HepG2 (cell line): ENCODE results near the gene ZNF512B. TPM values are rescaled to one million over a fixed set of nuclear protein-coding genes. Genes with fewer than 3 reads are reported as not detected.

Experiments used
- ATAC-seq: fragments of 200-7000 bp; cut with Tn5 transposase; 3 replicates; pipeline ENCODE4 v1.9.1; 2020; ENCODE audit warnings: mild to moderate bottlenecking, moderate library complexity
- BruUV-seq: library from RNA; stranded (reverse); fragments of 400-500 nt; replicated peaks from 2 replicates; lab custom pipeline; 2021; lab: Mats Ljungman, UMichigan
- CTCF ChIA-PET: fragments of 300-600 bp; formaldehyde crosslinking; extraction: SDS; loops from one replicate; lab custom pipeline; 2021; ENCODE audit warnings: low total read pairs, inconsistent platforms, low intra/inter-chr PET ratio; lab: Yijun Ruan, JAX
- POLR2A ChIA-PET: fragments of 350-600 bp; sonication (Branson Sonifier 250); formaldehyde crosslinking; loops from one replicate; lab custom pipeline; 2020; ENCODE audit warnings: antibody characterized with exemption, inconsistent platforms; lab: Yijun Ruan, JAX
- DNase-seq: peaks from one replicate; pipeline ENCODE4 v3.0.0-alpha.2; 2015; ENCODE audit warnings: low spot score
- FAIRE-seq: peaks from 3 replicates; lab custom pipeline; 2011; peaks lifted over from hg19 to GRCh38; lab: Jason Lieb, UNC
- H2AFZ ChIP-seq: one replicate; pipeline ENCODE4 v1.6.1; 2011; ENCODE audit warnings: low read length, inconsistent platforms
- H3K27ac ChIP-seq: fragments of 300-600 bp; 3 replicates; pipeline ENCODE4 v1.8.0; 2011; ENCODE audit warnings: mixed run types, mild to moderate bottlenecking, mixed read lengths, low read length, inconsistent platforms; ENCODE audit not compliant: insufficient read depth; ENCODE audit errors: extremely low read length
- H3K27me3 ChIP-seq, 2 experiments: fragments of 200-600 bp in 1 of 2; 2 replicates in 1 of 2; 3 replicates in 1 of 2; pipeline versions ENCODE4 v1.6.0 to v1.8.0; 2011; ENCODE audit warnings: low read length in 2 of 2, mild to moderate bottlenecking in 2 of 2, moderate library complexity in 2 of 2, inconsistent platforms in 1 of 2; ENCODE audit not compliant: insufficient read depth in 2 of 2, control insufficient read depth in 1 of 2
- H3K36me3 ChIP-seq, 2 experiments: fragments of 200-600 bp in 1 of 2; replicated peaks in 1 of 2; 2 replicates in 1 of 2; 3 replicates in 1 of 2; pipeline versions ENCODE4 v1.5.1 to v1.8.0; 2011; ENCODE audit warnings: low read length in 2 of 2, inconsistent platforms in 1 of 2; ENCODE audit not compliant: insufficient read depth in 2 of 2, control insufficient read depth in 1 of 2
- H3K4me1 ChIP-seq: 2 replicates; pipeline ENCODE4 v1.5.1; 2012; ENCODE audit warnings: low read length, inconsistent platforms; ENCODE audit not compliant: insufficient read depth
- H3K4me2 ChIP-seq: 2 replicates; pipeline ENCODE4 v1.6.0; 2011; ENCODE audit warnings: low read depth, low read length, inconsistent platforms
- H3K4me3 ChIP-seq, 3 experiments: fragments of 200-600 bp in 1 of 3; sonication (generic), shearing (Covaris generic) in 1 of 3; replicated peaks in 1 of 3; 2 replicates each; pipeline ENCODE4 v1.5.1; 2011 to 2016; ENCODE audit warnings: low read length in 3 of 3, inconsistent platforms in 2 of 3, low read depth in 2 of 3, mild to moderate bottlenecking in 2 of 3, control low read depth in 1 of 3, mixed read lengths in 1 of 3; ENCODE audit not compliant: insufficient read depth in 1 of 3
- H3K79me2 ChIP-seq: one replicate; pipeline ENCODE4 v1.6.1; 2011; ENCODE audit warnings: low read length, inconsistent platforms; ENCODE audit not compliant: insufficient read depth
- H3K9ac ChIP-seq: 2 replicates; pipeline ENCODE4 v1.6.0; 2011; ENCODE audit warnings: mild to moderate bottlenecking, low read depth, low read length, inconsistent platforms; ENCODE audit not compliant: insufficient read depth
- H3K9me3 ChIP-seq: 2 replicates; pipeline ENCODE4 v1.5.1; 2012; ENCODE audit warnings: mild to moderate bottlenecking, low read length
- H4K20me1 ChIP-seq: 2 replicates; pipeline ENCODE4 v1.6.0; 2011; ENCODE audit warnings: inconsistent platforms, mild to moderate bottlenecking, low read length, moderate library complexity; ENCODE audit not compliant: insufficient read depth
- EED ChIP-seq: sonication (generic); formaldehyde crosslinking; IDR thresholded peaks from 2 replicates; pipeline ENCODE4 v1.5.0; 2020; ENCODE audit warnings: mild to moderate bottlenecking, missing genetic modification reagents
- EZH2 ChIP-seq: conservative IDR thresholded peaks from 2 replicates; pipeline ENCODE4 v1.6.1; 2012; ENCODE audit warnings: mild to moderate bottlenecking, low read depth, low read length, moderate library complexity
- KLF9 ChIP-seq: IDR thresholded peaks from 2 replicates; pipeline ENCODE4 v1.6.1; 2016; ENCODE audit warnings: low read depth
- MAF1 ChIP-seq: sonication (generic); formaldehyde crosslinking; IDR thresholded peaks from 2 replicates; pipeline ENCODE4 v1.5.0; 2020; ENCODE audit warnings: missing genetic modification reagents, borderline replicate concordance
- MED13 ChIP-seq: sonication (generic); formaldehyde crosslinking; IDR thresholded peaks from 2 replicates; pipeline ENCODE4 v1.5.0; 2020; ENCODE audit warnings: missing genetic modification reagents
- MTF2 ChIP-seq: sonication (generic); formaldehyde crosslinking; IDR thresholded peaks from 2 replicates; pipeline ENCODE4 v1.5.0; 2020; ENCODE audit warnings: missing genetic modification reagents, borderline replicate concordance
- MXI1 ChIP-seq: IDR thresholded peaks from 3 replicates; pipeline ENCODE4 v1.6.1; 2012; ENCODE audit warnings: low read depth, low read length, inconsistent platforms, borderline replicate concordance
- PRDM4 ChIP-seq: sonication (generic); formaldehyde crosslinking; IDR thresholded peaks from 2 replicates; pipeline ENCODE4 v1.9.0; 2021; ENCODE audit warnings: missing genetic modification reagents, borderline replicate concordance
- RELA ChIP-seq: sonication (generic); formaldehyde crosslinking; IDR thresholded peaks from 2 replicates; pipeline ENCODE4 v1.4.0; 2020; ENCODE audit warnings: missing genetic modification reagents
- SATB2 ChIP-seq: sonication (generic); formaldehyde crosslinking; IDR thresholded peaks from 2 replicates; pipeline ENCODE4 v1.5.0; 2020; ENCODE audit warnings: missing genetic modification reagents
- XBP1 ChIP-seq: sonication (generic); formaldehyde crosslinking; IDR thresholded peaks from 2 replicates; pipeline ENCODE4 v1.5.0; 2020; ENCODE audit warnings: missing genetic modification reagents
- ZFAT ChIP-seq: sonication (generic); formaldehyde crosslinking; conservative IDR thresholded peaks from 2 replicates; pipeline ENCODE4 v1.8.1; 2023; ENCODE audit warnings: missing genetic modification reagents, inconsistent platforms
- ZFY ChIP-seq: sonication (generic); formaldehyde crosslinking; IDR thresholded peaks from 2 replicates; pipeline ENCODE4 v1.4.0; 2020; ENCODE audit warnings: missing genetic modification reagents
- ZMAT3 ChIP-seq: sonication (generic); formaldehyde crosslinking; conservative IDR thresholded peaks from 2 replicates; pipeline ENCODE4 v1.7.0; 2021; ENCODE audit warnings: missing genetic modification reagents
- ZNF235 ChIP-seq: sonication (generic); formaldehyde crosslinking; IDR thresholded peaks from 2 replicates; pipeline ENCODE4 v1.8.1; 2023; ENCODE audit warnings: mild to moderate bottlenecking, missing genetic modification reagents, borderline replicate concordance
- ZNF367 ChIP-seq: sonication (generic); formaldehyde crosslinking; IDR thresholded peaks from 2 replicates; pipeline ENCODE4 v1.4.0; 2020; ENCODE audit warnings: missing genetic modification reagents, borderline replicate concordance
- ZNF576 ChIP-seq: sonication (generic); formaldehyde crosslinking; IDR thresholded peaks from 2 replicates; pipeline ENCODE4 v1.4.0; 2020; ENCODE audit warnings: mild to moderate bottlenecking, missing genetic modification reagents
- ZNF670 ChIP-seq: sonication (generic); formaldehyde crosslinking; IDR thresholded peaks from 2 replicates; pipeline ENCODE4 v1.8.0; 2022; ENCODE audit warnings: mild to moderate bottlenecking, missing genetic modification reagents, borderline replicate concordance
- ZNF792 ChIP-seq: IDR thresholded peaks from 2 replicates; pipeline ENCODE4 v1.6.1; 2016
- ZSCAN12 ChIP-seq: sonication (generic); formaldehyde crosslinking; IDR thresholded peaks from 2 replicates; pipeline ENCODE4 v1.9.0; 2021; ENCODE audit warnings: mild to moderate bottlenecking, missing genetic modification reagents
- WGBS: methylation state at CpG from one replicate; pipeline ENCODE4 v1.1.6; 2017; ENCODE audit warnings: low lambda C conversion rate; 5-methylcytosine and 5-hydroxymethylcytosine counted together
- in situ Hi-C: cut with HindIII; loops from 2 replicates; pipeline ENCODE4 v1.10.0; 2017; ENCODE audit warnings: low pct_unique_long_range_greater_than_20kb; ENCODE audit not compliant: extremely low pct_ligation_motif_present
- intact Hi-C: fragments of 100-400 bp; cut with micrococcal nuclease; formaldehyde crosslinking; loops from one replicate; pipeline ENCODE4 v1.10.0; 2022; ENCODE audit not compliant: unreplicated experiment
- polyA plus RNA-seq, 8 experiments: library from polyadenylated mRNA; depleted of rRNA in 3 of 8; stranded (reverse) in 7 of 8; unstranded in 1 of 8; fragments of >200 nt; fragmentation: Illumina TruSeq in 4 of 8; extraction: Trizol in 4 of 8; gene quantifications; 2 replicates each; pipeline versions ENCODE4 v1.2.1 to v1.2.3, GENCODE V29; 2011 to 2016; ENCODE audit warnings: low read depth in 4 of 8, missing spikeins in 1 of 8, mixed read lengths in 1 of 8; ENCODE audit not compliant: insufficient read depth in 1 of 8
- total RNA-seq, 5 experiments: library from RNA; depleted of rRNA; stranded (reverse); fragments of >200 nt; fragmentation: Illumina TruSeq; extraction: Trizol; gene quantifications; 2 replicates each; pipeline ENCODE4 v1.2.3, GENCODE V29; 2016; ENCODE audit warnings: low read depth in 1 of 5

The ZNF512B gene
- total and polyA plus RNA-seq, 2 of the 13 experiments (the other 11 are each of a cell fraction or from before 2014, with no cell fraction given) = 11.5 to 30.6 TPM

GRCh38 chr20:63979557-63980316, 10.0 kb upstream of the ZNF512B start, which contains the start of gene SAMD10 (continued):
- peak; percentile 85; the same call in 1 of the 2 replicates for TF ChIP-seq ZNF235
- TF ChIP-seq EED (CRISPR knock-in tag) = peak; percentile 74
- 0 out of 2 replicates have a peak, but pooled peaks have one; percentile 22 for TF ChIP-seq SATB2 (CRISPR knock-in tag)
- peak; percentile 74; the same call in 1 of the 2 replicates for TF ChIP-seq RELA
- peak; percentile 68; the same call in 1 of the 2 replicates for TF ChIP-seq MTF2 (CRISPR knock-in tag)
- peak; percentile 56; the same call in 1 of the 2 replicates for TF ChIP-seq ZNF792 (CRISPR knock-in tag)
- no peak for TF ChIP-seq EZH2
- no peak for TF ChIP-seq ZNF670 (CRISPR knock-in tag)

- Histone ChIP-seq H3K36me3 (peaks cover 5 to 17% of the 10 kb centered on the region in 2 experiments; a peak in 4 of 5 replicates), H2AFZ (no peak overlapping the region), H3K79me2 (peaks cover 22% of the 10 kb centered on the region), H3K9me3 (no peaks in the 10 kb centered on the region), H3K9ac (peak overlapping the region; percentile 71), H3K4me2 (peak overlapping the region; percentile 99), H3K27me3 (no peaks in the 10 kb centered on the region; a peak in 1 of 5 replicates), H3K4me1 (peaks cover 42% of the 10 kb centered on the region), H3K4me3 (peak overlapping the region; percentile 82 to 99 (median 95)), H4K20me1 (peaks cover 3% of the 10 kb centered on the region; the same call in 1 of the 2 replicates), H3K27ac (peak overlapping the region; percentile 62)
- no peak for FAIRE-seq
- WGBS = 2% methylated on average over 33 of the region's 47 CpGs
- POLR2A ChIA-PET = interaction anchor here (0.8 to 4.7 kb wide), 19 partner anchors 11 to 441 kb away, joined by 3 to 75 read pairs (median 15); partner anchors contain the start of genes ARFRP1, C20orf204, GMEB2 and LIME1
- CTCF ChIA-PET = interaction anchor here (3.2 kb wide), 1 partner anchor 78 kb away, joined by 33 read pairs; no protein-coding TSS in a partner anchor
- in situ Hi-C loops = loop anchor here (5.0 kb wide), 1 partner anchor 78 kb away; no protein-coding TSS in a partner anchor
- DNase-seq = no peak
- ATAC-seq = no peak
- intact Hi-C loops = no loop called here
- no TSS peak for BruUV-seq
- TF ChIP-seq ZSCAN12 (CRISPR knock-in tag) (0 out of 2 replicates have a peak, but pooled peaks have one; percentile 8), ZMAT3 (peak; percentile 17; the same call in 1 of the 2 replicates), ZNF367 (CRISPR knock-in tag) (0 out of 2 replicates have a peak, but pooled peaks have one; percentile 4), ZFY (CRISPR knock-in tag) (peak; percentile 22; the same call in 1 of the 2 replicates), PRDM4 (CRISPR knock-in tag) (0 out of 2 replicates have a peak, but pooled peaks have one; percentile 8), XBP1 (0 out of 2 replicates have a peak, but pooled peaks have one; percentile 14), ZNF576 (CRISPR knock-in tag) (no peak), MAF1 (CRISPR knock-in tag) (0 out of 2 replicates have a peak, but pooled peaks have one; percentile 2), MED13 (0 out of 2 replicates have a peak, but pooled peaks have one; percentile 5), MXI1 (0 out of 3 replicates have a peak, but pooled peaks have one; percentile 41), ZFAT (0 out of 2 replicates have a peak, but pooled peaks have one; percentile 15), KLF9 (CRISPR knock-in tag) (0 out of 2 replicates have a peak, but pooled peaks have one; percentile 14)
Measured at GRCh38 chr20:63979229-63979556, 9.5 kb upstream of the ZNF512B start.
